GM18498 (cell line): ENCODE measurements around the gene F5.

Source experiments
- ATAC-seq: cut with Tn5 transposase; IDR thresholded peaks from one replicate; pipeline ENCODE4 v1.9.1; 2021; ENCODE audit warnings: mild to moderate bottlenecking, moderate library complexity; ENCODE audit not compliant: unreplicated experiment

Gene F5

GRCh38 chr1:169484101-169484500 is 102.2 kb downstream of the F5 start:
- ATAC-seq, result no peak

- no peak for ATAC-seq
Observed at GRCh38 chr1:169483500-169483966, 102.7 kb downstream of the F5 start.

- ATAC-seq, result no peak
Observed at GRCh38 chr1:169479363-169480066, 106.8 kb downstream of the F5 start.

GRCh38 chr1:169478094-169478672 is 108.1 kb downstream of the F5 start:
- ATAC-seq, result no peak

GRCh38 chr1:169475806-169476387 is 110.4 kb downstream of the F5 start:
- ATAC-seq, result no peak

- no peak for ATAC-seq
Observed at GRCh38 chr1:169474302-169474995, 111.8 kb downstream of the F5 start.

- no peak for ATAC-seq
Observed at GRCh38 chr1:169473347-169473746, 112.9 kb downstream of the F5 start.

GRCh38 chr1:169472738-169473137 is 113.5 kb downstream of the F5 start:
- ATAC-seq, result no peak

- ATAC-seq, result no peak
Observed at GRCh38 chr1:169468982-169469381, 117.3 kb downstream of the F5 start.

GRCh38 chr1:169466259-169467230 is 119.7 kb downstream of the F5 start:
- ATAC-seq, result no peak

- ATAC-seq, result no peak
Observed at GRCh38 chr1:169465281-169465680, 121.0 kb downstream of the F5 start.
